CD4-positive, alpha-beta T cell treated with Interleukin-15 for 1 hour (primary cell): Measurements from ENCODE around the gene GJA1.
"Not testable (repeated sequence)": the region's sequence is repeated elsewhere in the genome, so short reads cannot be mapped to it uniquely, and the experiment has no call there.

Source experiments
- DNase-seq: peaks from one replicate; pipeline ENCODE4 v3.0.0-alpha.2; 2020

The GJA1 gene

DNA sequence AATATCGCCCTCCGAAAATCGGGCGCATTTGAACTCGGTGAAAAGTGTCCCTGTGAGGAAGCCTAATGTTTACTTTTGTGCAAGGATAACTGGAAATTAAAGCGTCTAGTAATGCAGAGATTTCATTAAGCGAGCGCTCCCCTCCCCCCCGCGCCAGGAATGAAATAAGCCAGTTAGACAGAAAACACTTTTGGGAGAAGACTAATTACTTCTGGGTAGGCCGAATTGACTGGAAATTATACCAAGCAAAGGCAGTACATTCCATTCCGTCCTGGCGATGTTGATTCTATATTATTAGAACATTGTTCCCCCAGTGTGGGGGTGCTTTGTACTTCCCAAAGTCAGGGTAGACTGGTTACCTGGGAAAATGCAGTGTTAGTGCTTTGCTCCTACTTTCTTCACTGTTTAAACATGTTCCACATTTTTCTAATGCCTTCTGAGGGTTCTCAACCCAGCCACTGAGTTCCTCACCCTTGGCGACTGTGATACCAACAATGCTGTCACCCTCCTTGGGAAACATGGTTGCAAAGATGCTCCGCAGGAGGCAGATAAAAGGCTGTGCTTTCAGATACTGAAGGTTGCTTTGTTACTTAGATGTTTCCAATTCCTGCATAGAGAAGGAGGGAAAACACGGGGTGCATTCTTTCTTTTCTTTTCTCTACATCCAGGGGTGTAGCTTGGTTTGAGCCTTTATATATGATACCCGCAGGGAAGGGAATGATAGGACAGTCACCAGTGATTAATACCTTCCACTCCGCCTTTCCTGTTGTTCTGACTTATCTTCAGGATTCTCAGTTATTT lies 2.6 kb downstream of the GJA1 start:
- DNase-seq, result no peak

GRCh38 chr6:121438869-121439268 lies 3.4 kb downstream of the GJA1 start:
- no peak for DNase-seq

DNA sequence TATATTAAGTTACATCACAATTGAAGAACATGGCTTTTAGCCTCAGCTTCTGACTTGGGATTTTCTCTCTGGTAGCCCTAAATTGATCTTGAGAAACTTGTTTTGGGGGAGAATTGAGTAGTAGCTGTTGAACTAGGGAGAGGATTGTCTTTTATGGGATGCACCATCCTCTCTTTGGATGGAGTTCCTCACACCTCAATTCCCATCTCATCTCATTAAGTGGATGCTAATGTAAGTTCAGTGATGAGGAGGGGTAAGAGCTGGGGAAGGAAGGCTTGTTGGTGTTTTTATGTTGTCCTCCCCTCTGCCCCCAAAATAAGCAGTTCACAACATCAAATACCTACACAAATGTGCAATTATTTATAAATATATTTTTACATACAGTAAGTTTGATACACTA lies 4.0 kb downstream of the GJA1 start:
- DNase-seq, result no peak

DNA sequence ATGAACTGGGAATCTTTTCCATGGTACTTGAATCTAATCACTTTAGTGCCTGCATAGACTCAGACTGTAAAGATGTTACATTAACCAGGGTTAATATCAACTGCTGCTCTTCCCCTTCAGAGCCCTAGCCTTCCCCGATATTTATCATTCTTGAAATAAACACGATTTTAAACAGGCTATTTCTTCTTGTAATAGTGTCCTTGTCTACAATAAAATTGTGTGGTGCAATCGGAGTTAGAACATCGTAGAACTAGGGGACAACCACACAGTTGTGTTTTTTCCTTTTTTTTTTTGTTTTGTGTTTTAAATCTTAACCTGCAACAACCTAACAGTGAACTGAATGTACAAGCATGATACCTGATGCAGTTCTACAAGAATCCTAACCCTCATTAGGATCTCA lies 4.5 kb downstream of the GJA1 start:
- no peak for DNase-seq

DNA sequence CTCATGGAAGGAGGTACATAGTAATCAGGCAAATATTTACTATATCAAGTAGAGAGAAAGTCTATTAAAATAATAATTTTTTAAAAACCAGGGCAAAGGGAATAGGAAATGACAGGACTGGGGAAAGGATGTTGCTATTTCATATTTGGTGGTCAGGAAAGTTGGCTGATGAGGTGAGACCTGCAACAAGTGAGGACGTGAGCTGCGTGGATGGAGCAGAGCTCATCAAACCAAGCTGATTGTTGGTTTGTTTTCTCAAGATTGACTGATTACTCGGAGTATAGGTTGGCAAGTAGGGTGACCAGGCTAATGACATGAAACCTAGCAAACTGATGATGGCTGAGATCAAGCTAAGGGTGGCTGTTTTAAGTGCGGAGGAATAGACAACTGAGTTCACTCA lies 6.0 kb downstream of the GJA1 start:
- DNase-seq, result no peak

- no peak for DNase-seq
These were observed 7.1 kb downstream of the GJA1 start for GRCh38 chr6:121442576-121442975.

DNA sequence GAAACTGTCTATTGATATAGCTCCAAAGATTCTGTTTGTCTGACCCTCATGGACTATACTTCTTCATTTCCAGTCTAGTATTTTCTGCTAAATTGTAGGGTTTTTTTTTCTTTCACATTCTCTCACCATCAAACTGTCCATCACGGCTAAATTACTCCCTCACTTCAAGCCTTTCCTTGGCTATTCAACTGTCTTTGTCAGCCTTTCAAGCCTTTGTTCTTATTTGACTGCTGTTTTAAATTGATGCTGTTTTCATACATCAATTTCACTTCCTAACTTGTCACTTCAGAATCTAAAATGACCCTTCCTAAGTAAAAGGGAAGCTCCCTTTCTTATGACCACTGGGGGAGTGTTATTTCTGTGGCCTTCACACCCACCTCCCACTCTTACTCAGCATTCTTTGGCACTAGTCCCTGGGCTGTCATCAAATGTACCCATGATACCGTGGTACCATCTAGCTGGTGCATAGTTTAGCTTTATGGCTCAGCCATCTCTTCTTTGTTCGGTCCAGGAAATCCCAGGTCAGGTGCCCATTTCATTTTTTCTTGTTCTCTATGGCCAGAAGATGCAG lies 8.6 kb downstream of the GJA1 start:
- DNase-seq, result no peak

DNA sequence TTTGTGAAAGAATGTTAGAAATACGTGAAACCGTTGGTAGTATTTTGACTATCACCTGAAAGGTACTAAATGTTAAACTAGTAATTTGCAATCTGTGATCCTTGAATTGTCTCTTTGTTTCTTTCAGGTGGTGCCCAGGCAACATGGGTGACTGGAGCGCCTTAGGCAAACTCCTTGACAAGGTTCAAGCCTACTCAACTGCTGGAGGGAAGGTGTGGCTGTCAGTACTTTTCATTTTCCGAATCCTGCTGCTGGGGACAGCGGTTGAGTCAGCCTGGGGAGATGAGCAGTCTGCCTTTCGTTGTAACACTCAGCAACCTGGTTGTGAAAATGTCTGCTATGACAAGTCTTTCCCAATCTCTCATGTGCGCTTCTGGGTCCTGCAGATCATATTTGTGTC lies 11.3 kb downstream of the GJA1 start:
- not testable (repeated sequence) for DNase-seq

DNA sequence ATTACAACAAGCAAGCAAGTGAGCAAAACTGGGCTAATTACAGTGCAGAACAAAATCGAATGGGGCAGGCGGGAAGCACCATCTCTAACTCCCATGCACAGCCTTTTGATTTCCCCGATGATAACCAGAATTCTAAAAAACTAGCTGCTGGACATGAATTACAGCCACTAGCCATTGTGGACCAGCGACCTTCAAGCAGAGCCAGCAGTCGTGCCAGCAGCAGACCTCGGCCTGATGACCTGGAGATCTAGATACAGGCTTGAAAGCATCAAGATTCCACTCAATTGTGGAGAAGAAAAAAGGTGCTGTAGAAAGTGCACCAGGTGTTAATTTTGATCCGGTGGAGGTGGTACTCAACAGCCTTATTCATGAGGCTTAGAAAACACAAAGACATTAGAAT lies 12.3 kb downstream of the GJA1 start:
- DNase-seq, result not testable (repeated sequence)

- not testable (repeated sequence) for DNase-seq
These were observed 13.1 kb downstream of the GJA1 start for GRCh38 chr6:121448528-121448927.

GRCh38 chr6:121449331-121449730 lies 13.9 kb downstream of the GJA1 start:
- no peak for DNase-seq

DNA sequence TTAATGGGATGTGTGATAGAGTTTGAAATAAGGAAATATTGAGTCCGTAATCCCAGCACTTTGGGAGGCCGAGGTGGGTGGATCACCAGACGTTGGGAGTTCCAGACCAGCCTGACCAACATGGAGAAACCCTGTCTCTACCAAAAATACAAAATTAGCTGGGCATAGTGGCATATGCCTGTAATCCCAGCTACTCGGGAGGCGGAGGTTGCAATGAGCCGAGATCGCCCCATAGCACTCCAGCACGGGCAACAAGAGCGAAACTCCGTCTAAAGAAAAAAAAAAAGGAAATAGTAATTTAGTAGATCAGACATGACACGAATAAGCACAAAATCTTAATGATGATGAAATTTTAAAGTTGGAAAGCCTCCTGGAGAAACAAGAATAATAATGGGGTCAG lies 14.8 kb downstream of the GJA1 start:
- no peak for DNase-seq

- no peak for DNase-seq
These were observed 15.8 kb downstream of the GJA1 start for GRCh38 chr6:121451250-121451649.

GRCh38 chr6:121453191-121453590 lies 17.7 kb downstream of the GJA1 start:
- no peak for DNase-seq

- DNase-seq, result no peak
These were observed 24.7 kb downstream of the GJA1 start for GRCh38 chr6:121460170-121460569.

- DNase-seq, result no peak
These were observed 27.6 kb downstream of the GJA1 start for GRCh38 chr6:121463087-121463486.

- DNase-seq, result no peak
These were observed 29.7 kb downstream of the GJA1 start for GRCh38 chr6:121465101-121465500.

DNA sequence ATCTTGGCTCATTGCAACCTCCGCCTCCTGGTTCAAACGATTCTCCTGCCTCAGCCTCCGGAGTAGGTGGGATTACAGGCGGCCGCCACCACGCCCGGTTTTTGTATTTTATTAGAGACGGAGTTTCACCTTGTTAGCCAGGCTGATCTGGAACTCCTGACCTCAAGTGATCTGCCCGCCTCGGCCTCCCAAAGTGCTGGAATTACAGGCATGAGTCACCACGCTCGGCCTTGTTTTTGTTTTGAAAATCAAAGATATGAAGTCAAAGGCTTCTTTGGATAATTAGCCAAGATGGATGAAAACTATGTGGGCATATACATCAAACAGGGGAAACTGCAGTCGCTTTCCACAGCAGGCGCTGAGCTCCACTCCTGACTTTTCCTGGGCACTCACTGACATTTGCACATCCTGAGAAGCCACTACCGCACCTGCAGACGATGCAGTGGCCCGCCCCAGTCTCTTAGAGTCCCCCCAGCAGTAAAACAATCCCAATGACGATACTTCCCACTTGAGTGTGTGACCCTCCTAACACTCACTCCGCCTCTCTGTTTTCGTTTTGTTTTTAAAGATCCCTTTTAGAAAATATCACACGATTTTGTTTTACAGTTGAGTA lies 44.1 kb downstream of the GJA1 start:
- no peak for DNase-seq

DNA sequence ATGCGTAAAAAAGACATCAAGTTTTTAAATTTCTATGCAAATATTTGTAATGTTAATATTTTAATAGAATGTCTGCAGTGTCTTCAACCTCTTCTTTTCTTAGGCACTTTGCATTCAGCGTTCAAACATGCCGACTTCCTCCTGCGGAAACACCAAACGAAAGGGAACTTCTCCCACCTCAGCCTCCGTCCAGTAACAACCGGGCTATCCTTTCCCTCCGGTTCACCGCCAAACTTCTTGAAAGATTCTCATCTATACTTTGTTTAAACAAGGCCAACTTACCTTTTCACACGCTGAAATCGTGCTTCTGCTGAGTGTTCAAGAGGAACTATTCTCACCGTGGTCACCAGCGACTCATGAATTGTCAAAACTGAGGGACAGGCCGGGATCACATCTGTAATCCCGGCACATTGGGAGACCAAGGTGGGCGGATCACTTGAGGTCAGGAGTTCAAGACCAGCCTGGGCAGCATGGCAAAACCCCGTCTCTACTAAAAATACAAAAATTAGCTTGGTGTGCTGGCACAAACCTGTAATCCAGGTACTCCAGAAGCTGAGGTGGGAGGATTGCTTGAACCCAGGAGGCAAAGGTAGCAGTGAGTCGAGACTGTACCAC lies 44.8 kb downstream of the GJA1 start:
- DNase-seq, result no peak

GRCh38 chr6:121482004-121482693 lies 46.7 kb downstream of the GJA1 start:
- no peak for DNase-seq

- DNase-seq, result no peak
These were observed 47.3 kb downstream of the GJA1 start for GRCh38 chr6:121482751-121483150.

DNA sequence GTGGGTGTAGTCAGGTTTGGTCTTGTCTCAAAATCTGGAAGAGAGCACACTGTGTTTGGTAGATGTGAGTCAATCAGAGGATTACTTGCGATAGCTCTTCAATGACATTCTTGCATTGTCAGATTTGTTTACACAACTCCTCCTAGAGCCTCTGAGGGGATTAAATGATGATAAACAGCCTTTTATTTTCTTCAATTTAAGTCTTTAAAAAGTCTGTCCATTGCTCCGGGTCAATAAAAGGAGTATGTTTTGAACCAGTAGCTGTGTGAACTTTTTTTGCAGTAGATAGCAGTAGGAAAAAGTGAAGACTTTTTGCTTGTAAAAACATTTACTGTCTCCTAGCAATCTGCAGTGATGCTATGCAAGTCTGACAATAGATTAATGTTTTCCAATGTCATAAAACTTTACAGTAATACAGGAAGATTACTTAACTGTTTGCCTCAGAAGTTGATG lies 49.9 kb downstream of the GJA1 start:
- DNase-seq, result no peak

DNA sequence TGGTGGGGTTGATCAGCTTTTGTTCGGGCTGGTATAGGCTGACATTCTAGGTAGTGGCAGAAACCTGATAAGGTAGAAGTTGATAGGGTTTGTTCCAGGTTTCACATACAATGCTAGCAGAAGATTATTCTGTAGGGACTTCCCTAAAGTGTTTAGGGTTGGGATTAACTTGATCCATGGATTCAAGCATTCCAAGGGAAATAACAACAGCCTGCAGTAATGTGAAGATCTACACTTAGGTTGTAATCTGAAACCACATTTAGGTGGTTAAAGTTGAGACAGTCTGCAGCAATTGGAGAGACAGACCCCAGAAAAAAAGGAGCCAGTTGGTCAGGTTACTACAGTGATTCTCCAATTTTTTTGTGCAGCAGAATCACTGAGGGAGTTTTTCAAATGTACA lies 56.1 kb downstream of the GJA1 start:
- DNase-seq, result no peak
